ENCODE measurements around the gene ACAT1. TPM values are rescaled to one million over a fixed set of nuclear protein-coding genes. Genes with fewer than 3 reads are reported as not detected.

Gene ACAT1
- polyA plus RNA-seq, 2 of the 4 experiments (the other 2 are of a cell fraction), result 112 to 119 TPM

DNA sequence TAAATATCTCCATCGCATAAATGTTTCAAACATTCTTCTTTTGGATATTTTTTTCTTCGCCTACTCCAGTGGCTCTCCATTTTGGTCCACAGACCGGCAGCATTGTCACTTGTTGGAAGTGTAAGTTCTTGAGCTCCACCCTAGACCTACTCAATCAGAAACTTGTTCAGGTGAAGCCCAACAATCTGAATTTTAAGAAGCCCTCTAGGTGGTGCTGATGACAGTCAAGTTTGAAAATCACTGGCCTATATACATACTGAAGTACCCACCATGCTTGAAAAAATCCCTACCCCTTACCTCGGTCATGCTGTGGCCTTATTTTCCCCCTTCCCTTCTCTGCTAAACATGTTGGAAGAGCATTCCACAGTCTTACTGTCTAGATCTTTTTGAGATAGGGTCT lies 10.2 kb upstream of the ACAT1 start:
- no peak overlapping the region for H3K4me3 ChIP-seq
- H3K27ac ChIP-seq, result no peak overlapping the region
- H3K4me1 ChIP-seq, result peaks cover 16% of the 10 kb centered on the region
- ATAC-seq (no peak), DNase-seq (ENCODE audit: low read depth in 1 of 2, low spot score in 1 of 2) (no peak), FAIRE-seq (no peak)
- H3K4me2 ChIP-seq, result no peak overlapping the region
- H3K9me3 ChIP-seq, result no peaks in the 10 kb centered on the region
- WGBS (ENCODE audit: missing lambda C conversion rate), result 91% methylated on average over 4 of the region's 4 CpGs
- ChIA-PET POLR2A (no interaction called here), CTCF (interaction anchor here (1.1 kb wide), 1 partner anchor 195 kb away, joined by 3 read pairs; no protein-coding TSS in a partner anchor)
- no peak for TF ChIP-seq KDM1A (IDR thresholded peaks at IDR 0.05; ENCODE audit: low read depth)
- TF ChIP-seq PHF8 (IDR thresholded peaks at IDR 0.05; ENCODE audit: borderline replicate concordance, low read depth), result no peak
- no peak for TF ChIP-seq ZSCAN20 (CRISPR knock-in tag; IDR thresholded peaks at IDR 0.05)
- no peak for TF ChIP-seq HOXB5 (CRISPR knock-in tag; IDR thresholded peaks at IDR 0.05)
- no peak for TF ChIP-seq EHMT2 (IDR thresholded peaks at IDR 0.05; ENCODE audit: low read depth)
- TF ChIP-seq FOSL2 (IDR thresholded peaks at IDR 0.05), result no peak
- TF ChIP-seq FOSL2 (CRISPR knock-in tag; IDR thresholded peaks at IDR 0.05), result no peak

DNA sequence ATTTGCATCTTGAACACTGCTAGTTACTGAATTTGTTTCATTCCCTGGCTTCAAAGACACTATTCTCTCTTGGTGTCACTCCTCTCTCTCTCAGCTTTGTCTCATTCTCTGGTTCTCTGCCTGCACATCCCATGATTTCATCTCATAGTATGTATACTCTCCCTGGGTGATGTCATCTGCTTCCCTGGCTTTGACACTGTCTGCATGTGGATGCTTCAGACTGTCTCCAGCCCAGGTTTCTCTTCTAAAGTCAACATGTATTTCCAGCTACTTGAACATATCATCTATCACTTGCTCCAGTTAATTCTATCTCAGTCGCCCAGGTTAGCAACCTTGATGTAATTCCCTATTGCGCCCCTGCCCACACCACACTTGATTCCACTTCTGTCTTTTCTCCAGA lies 9.3 kb upstream of the ACAT1 start:
- no peak for DNase-seq (ENCODE audit: low read depth in 1 of 2, low spot score in 1 of 2)
- H3K4me3 ChIP-seq, result no peak overlapping the region
- H3K4me2 ChIP-seq, result no peak overlapping the region
- no peak overlapping the region for H3K27ac ChIP-seq
- no peak for FAIRE-seq
- ChIA-PET POLR2A (no interaction called here), CTCF (no interaction called here)
- no peaks in the 10 kb centered on the region for H3K9me3 ChIP-seq
- WGBS (ENCODE audit: missing lambda C conversion rate), result 95% methylated on average over 2 of the region's 2 CpGs
- H3K4me1 ChIP-seq, result peaks cover 18% of the 10 kb centered on the region
- no peak for TF ChIP-seq HEYL (CRISPR knock-in tag; IDR thresholded peaks at IDR 0.05)
- TF ChIP-seq, protein P1, sequence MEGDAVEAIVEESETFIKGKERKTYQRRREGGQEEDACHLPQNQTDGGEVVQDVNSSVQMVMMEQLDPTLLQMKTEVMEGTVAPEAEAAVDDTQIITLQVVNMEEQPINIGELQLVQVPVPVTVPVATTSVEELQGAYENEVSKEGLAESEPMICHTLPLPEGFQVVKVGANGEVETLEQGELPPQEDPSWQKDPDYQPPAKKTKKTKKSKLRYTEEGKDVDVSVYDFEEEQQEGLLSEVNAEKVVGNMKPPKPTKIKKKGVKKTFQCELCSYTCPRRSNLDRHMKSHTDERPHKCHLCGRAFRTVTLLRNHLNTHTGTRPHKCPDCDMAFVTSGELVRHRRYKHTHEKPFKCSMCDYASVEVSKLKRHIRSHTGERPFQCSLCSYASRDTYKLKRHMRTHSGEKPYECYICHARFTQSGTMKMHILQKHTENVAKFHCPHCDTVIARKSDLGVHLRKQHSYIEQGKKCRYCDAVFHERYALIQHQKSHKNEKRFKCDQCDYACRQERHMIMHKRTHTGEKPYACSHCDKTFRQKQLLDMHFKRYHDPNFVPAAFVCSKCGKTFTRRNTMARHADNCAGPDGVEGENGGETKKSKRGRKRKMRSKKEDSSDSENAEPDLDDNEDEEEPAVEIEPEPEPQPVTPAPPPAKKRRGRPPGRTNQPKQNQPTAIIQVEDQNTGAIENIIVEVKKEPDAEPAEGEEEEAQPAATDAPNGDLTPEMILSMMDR (IDR thresholded peaks at IDR 0.05), result no peak
- TF ChIP-seq FOSL2 (IDR thresholded peaks at IDR 0.05), result no peak
- no peak for TF ChIP-seq FOSL2 (CRISPR knock-in tag; IDR thresholded peaks at IDR 0.05)
- TF ChIP-seq NFE2L2 (conservative IDR thresholded peaks at IDR 0.05; ENCODE audit: low read length), result no peak
- TF ChIP-seq MYC (IDR thresholded peaks at IDR 0.05; ENCODE audit: borderline replicate concordance, low read length), result no peak
- TF ChIP-seq SMC3 (IDR thresholded peaks at IDR 0.05), result no peak
- TF ChIP-seq, protein P2, sequence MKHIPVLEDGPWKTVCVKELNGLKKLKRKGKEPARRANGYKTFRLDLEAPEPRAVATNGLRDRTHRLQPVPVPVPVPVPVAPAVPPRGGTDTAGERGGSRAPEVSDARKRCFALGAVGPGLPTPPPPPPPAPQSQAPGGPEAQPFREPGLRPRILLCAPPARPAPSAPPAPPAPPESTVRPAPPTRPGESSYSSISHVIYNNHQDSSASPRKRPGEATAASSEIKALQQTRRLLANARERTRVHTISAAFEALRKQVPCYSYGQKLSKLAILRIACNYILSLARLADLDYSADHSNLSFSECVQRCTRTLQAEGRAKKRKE (CRISPR knock-in tag; IDR thresholded peaks at IDR 0.05; ENCODE audit: low read depth), result no peak
- no peak for TF ChIP-seq EHF (CRISPR knock-in tag; IDR thresholded peaks at IDR 0.05)
- TF ChIP-seq, protein P3, sequence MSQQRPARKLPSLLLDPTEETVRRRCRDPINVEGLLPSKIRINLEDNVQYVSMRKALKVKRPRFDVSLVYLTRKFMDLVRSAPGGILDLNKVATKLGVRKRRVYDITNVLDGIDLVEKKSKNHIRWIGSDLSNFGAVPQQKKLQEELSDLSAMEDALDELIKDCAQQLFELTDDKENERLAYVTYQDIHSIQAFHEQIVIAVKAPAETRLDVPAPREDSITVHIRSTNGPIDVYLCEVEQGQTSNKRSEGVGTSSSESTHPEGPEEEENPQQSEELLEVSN (IDR thresholded peaks at IDR 0.05; ENCODE audit: borderline replicate concordance, low read depth), result no peak
- no peak for ATAC-seq

DNA sequence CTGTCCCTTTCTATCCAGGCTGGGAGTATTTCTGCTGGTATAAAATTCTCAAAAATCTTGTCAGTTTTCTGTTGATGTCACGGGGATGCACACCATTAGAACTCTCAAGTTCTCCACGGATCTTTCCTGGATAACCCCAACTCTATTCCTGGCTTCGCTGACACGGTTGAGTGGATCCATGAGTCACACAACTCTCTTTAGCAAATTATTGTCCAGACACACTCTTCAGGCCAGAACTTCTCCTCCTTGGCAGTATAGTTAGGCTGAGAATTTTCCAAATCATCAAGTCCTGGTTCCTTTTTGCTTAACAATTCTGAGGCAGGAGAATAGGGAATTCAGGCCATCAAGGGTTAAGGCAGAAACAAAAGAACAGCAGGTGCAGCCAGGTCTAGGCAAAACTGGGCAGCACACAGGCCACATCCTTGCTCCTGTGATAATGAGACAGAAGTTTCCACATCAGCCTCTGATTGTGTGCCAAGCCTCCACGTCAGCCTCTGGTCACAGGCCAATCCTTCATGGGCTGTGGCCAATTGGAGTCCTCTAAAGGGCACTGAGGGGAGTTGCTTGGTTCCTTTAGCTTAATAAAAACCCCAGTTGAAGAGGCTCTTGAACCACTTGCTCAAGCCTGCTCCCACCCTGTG lies 5.7 kb upstream of the ACAT1 start:
- CTCF ChIA-PET, result interaction anchor here (0.6 kb wide), 1 partner anchor 11 kb away, joined by 3 read pairs; no protein-coding TSS in a partner anchor
- DNase-seq (ENCODE audit: low read depth in 1 of 2, low spot score in 1 of 2) (peak; percentile 24 to 53), ATAC-seq (peak; percentile 68 to 79), FAIRE-seq (no peak)
- POLR2A ChIA-PET, result no interaction called here
- Histone ChIP-seq H3K4me3 (no peak overlapping the region), H3K4me2 (peak overlapping the region; percentile 65), H3K4me1 (peaks cover 18% of the 10 kb centered on the region), H3K9me3 (no peaks in the 10 kb centered on the region), H3K27ac (peak overlapping the region; percentile 49 to 57; a peak in 3 of 6 replicates)
- WGBS (ENCODE audit: missing lambda C conversion rate), result 16% methylated on average over 5 of the region's 5 CpGs
- TF ChIP-seq FOSL2 (IDR thresholded peaks at IDR 0.05) (no peak), FOSL2 (CRISPR knock-in tag; IDR thresholded peaks at IDR 0.05) (0 out of 2 replicates have a peak, but pooled peaks have one; percentile 12), ZFP36 (IDR thresholded peaks at IDR 0.05; ENCODE audit: borderline replicate concordance, partially characterized antibody) (no peak)
